IMR-90 (cell line): ENCODE data around the gene LRRN2. TPM values are rescaled to one million over a fixed set of nuclear protein-coding genes. Genes with fewer than 3 reads are reported as not detected.

Source experiments
- ATAC-seq: fragments of 200-7000 bp; cut with Tn5 transposase; 2 replicates; pipeline ENCODE4 v1.9.1; 2020; ENCODE audit warnings: low read depth, mild to moderate bottlenecking, moderate library complexity
- BruUV-seq: library from RNA; stranded (reverse); fragments of 400-500 nt; replicated peaks from 2 replicates; lab custom pipeline; 2021; lab: Mats Ljungman, UMichigan
- CTCF ChIA-PET: fragments of 300-600 bp; formaldehyde crosslinking; extraction: SDS; loops from one replicate; lab custom pipeline; 2021; ENCODE audit warnings: antibody characterized with exemption; lab: Yijun Ruan, JAX
- POLR2A ChIA-PET: fragments of 300-600 bp; sonication (Branson Sonifier 250); formaldehyde crosslinking; loops from one replicate; lab custom pipeline; 2022; ENCODE audit warnings: antibody characterized with exemption; ENCODE audit not compliant: unreplicated experiment; lab: Charles Lee
- DNase-seq: peaks from one replicate; pipeline ENCODE4 v3.0.0; 2013
- H2AFZ ChIP-seq: replicated peaks from 2 replicates; pipeline ENCODE3; 2013; ENCODE audit warnings: low read length, mild to moderate bottlenecking; ENCODE audit not compliant: poor library complexity
- H2AK5ac ChIP-seq: 2 replicates; pipeline ENCODE4 v1.6.1; 2013; ENCODE audit warnings: low read depth, low read length, inconsistent platforms
- H2AK9ac ChIP-seq: replicated peaks from 2 replicates; pipeline ENCODE3; 2013; ENCODE audit warnings: mild to moderate bottlenecking, low read depth, low read length, moderate library complexity; ENCODE audit not compliant: poor library complexity
- H2BK120ac ChIP-seq: 2 replicates; pipeline ENCODE4 v1.6.1; 2013; ENCODE audit warnings: low read depth, low read length, inconsistent platforms
- H2BK15ac ChIP-seq: 3 replicates; pipeline ENCODE4 v1.6.1; 2013; ENCODE audit warnings: low read depth, low read length, inconsistent platforms
- H2BK20ac ChIP-seq: 2 replicates; pipeline ENCODE4 v1.6.1; 2013; ENCODE audit warnings: low read depth, mild to moderate bottlenecking, inconsistent platforms, low read length, moderate library complexity
- H2BK5ac ChIP-seq: 2 replicates; pipeline ENCODE4 v1.6.1; 2013; ENCODE audit warnings: mild to moderate bottlenecking, low read depth, low read length, inconsistent platforms; ENCODE audit not compliant: poor library complexity, severe bottlenecking
- H3K14ac ChIP-seq: replicated peaks from 2 replicates; pipeline ENCODE4 v1.6.1; 2013; ENCODE audit warnings: low read depth, low read length, inconsistent platforms
- H3K18ac ChIP-seq: 2 replicates; pipeline ENCODE4 v1.6.1; 2013; ENCODE audit warnings: low read depth, low read length, control low read depth
- H3K23ac ChIP-seq: 2 replicates; pipeline ENCODE4 v1.6.1; 2013; ENCODE audit warnings: low read depth, low read length, inconsistent platforms
- H3K27ac ChIP-seq: 2 replicates; pipeline ENCODE4 v1.5.1; 2013; ENCODE audit warnings: mild to moderate bottlenecking, control low read depth, low read length; ENCODE audit not compliant: insufficient read depth
- H3K27me3 ChIP-seq: 2 replicates; pipeline ENCODE4 v1.6.1; 2013; ENCODE audit warnings: low read length; ENCODE audit not compliant: control insufficient read depth, insufficient read depth
- H3K36me3 ChIP-seq: 2 replicates; pipeline ENCODE4 v1.6.1; 2013; ENCODE audit warnings: low read length, mixed read lengths; ENCODE audit not compliant: control insufficient read depth, insufficient read depth
- H3K4ac ChIP-seq: 2 replicates; pipeline ENCODE4 v1.6.1; 2013; ENCODE audit warnings: low read depth, low read length, inconsistent platforms
- H3K4me1 ChIP-seq: 2 replicates; pipeline ENCODE4 v1.6.1; 2013; ENCODE audit warnings: low read length, mixed read lengths; ENCODE audit not compliant: control insufficient read depth, insufficient read depth
- H3K4me2 ChIP-seq: 2 replicates; pipeline ENCODE4 v1.6.1; 2013; ENCODE audit warnings: low read depth, mild to moderate bottlenecking, control low read depth, low read length, moderate library complexity
- H3K4me3 ChIP-seq: 2 replicates; pipeline ENCODE4 v1.5.1; 2013; ENCODE audit warnings: low read depth, mild to moderate bottlenecking, control low read depth, low read length, moderate library complexity; ENCODE audit not compliant: insufficient read depth
- H3K56ac ChIP-seq: 2 replicates; pipeline ENCODE4 v1.6.1; 2013; ENCODE audit warnings: low read length, inconsistent platforms; ENCODE audit not compliant: insufficient read depth; ENCODE audit errors: extremely low read depth
- H3K79me1 ChIP-seq, 2 experiments: 2 replicates each; pipeline ENCODE4 v1.6.1; 2013; ENCODE audit warnings: low read length in 2 of 2, inconsistent platforms in 1 of 2, low read depth in 1 of 2
- H3K9ac ChIP-seq: 2 replicates; pipeline ENCODE4 v1.6.1; 2013; ENCODE audit warnings: low read depth, low read length, control low read depth
- H3K9me1 ChIP-seq: 2 replicates; pipeline ENCODE4 v1.6.1; 2013; ENCODE audit warnings: low read length, inconsistent platforms; ENCODE audit not compliant: insufficient read depth
- H3K9me3 ChIP-seq: 2 replicates; pipeline ENCODE4 v1.6.1; 2013; ENCODE audit warnings: low read length; ENCODE audit not compliant: control insufficient read depth, insufficient read depth
- H4K20me1 ChIP-seq: 2 replicates; pipeline ENCODE4 v1.6.1; 2013; ENCODE audit warnings: low read length, inconsistent platforms; ENCODE audit not compliant: insufficient read depth
- H4K5ac ChIP-seq: 2 replicates; pipeline ENCODE4 v1.6.1; 2013; ENCODE audit warnings: mild to moderate bottlenecking, low read depth, low read length, control low read depth
- H4K8ac ChIP-seq, 2 experiments: 2 replicates each; pipeline ENCODE4 v1.6.1; 2013; ENCODE audit warnings: low read depth in 2 of 2, low read length in 2 of 2, control low read depth in 1 of 2, inconsistent platforms in 1 of 2
- H4K91ac ChIP-seq: 2 replicates; pipeline ENCODE4 v1.6.1; 2013; ENCODE audit warnings: low read depth, low read length, inconsistent platforms; ENCODE audit not compliant: insufficient read depth
- BHLHE40 ChIP-seq: fragments of 150-350 bp; IDR thresholded peaks from 2 replicates; pipeline ENCODE4 v1.6.1; 2016; ENCODE audit warnings: mild to moderate bottlenecking, low read depth, low read length
- CEBPB ChIP-seq: IDR thresholded peaks from 2 replicates; pipeline ENCODE4 v1.6.1; 2012; ENCODE audit warnings: low read depth, low read length, improper control_type of control experiment
- CHD1 ChIP-seq: IDR thresholded peaks from 2 replicates; pipeline ENCODE4 v1.6.1; 2012; ENCODE audit warnings: low read depth, low read length, improper control_type of control experiment
- FOS ChIP-seq: fragments of 150-350 bp; IDR thresholded peaks from 2 replicates; pipeline ENCODE4 v1.6.1; 2016; ENCODE audit warnings: low read depth, low read length
- MAFK ChIP-seq: IDR thresholded peaks from 2 replicates; pipeline ENCODE4 v1.6.1; 2012; ENCODE audit warnings: low read depth, low read length, improper control_type of control experiment
- MAZ ChIP-seq: IDR thresholded peaks from 2 replicates; pipeline ENCODE4 v1.6.1; 2012; ENCODE audit warnings: low read depth, mild to moderate bottlenecking, low read length, improper control_type of control experiment, moderate library complexity, borderline replicate concordance
- MXI1 ChIP-seq: IDR thresholded peaks from 2 replicates; pipeline ENCODE4 v1.6.1; 2012; ENCODE audit warnings: low read depth, mild to moderate bottlenecking, low read length, moderate library complexity, borderline replicate concordance
- NFE2L2 ChIP-seq: fragments of 150-350 bp; IDR thresholded peaks from 2 replicates; pipeline ENCODE4 v1.6.1; 2016; ENCODE audit warnings: low read depth, mild to moderate bottlenecking, low read length
- POLR2A ChIP-seq: IDR thresholded peaks from 2 replicates; pipeline ENCODE4 v1.6.1; 2012; ENCODE audit warnings: mild to moderate bottlenecking, low read depth, low read length
- RAD21 ChIP-seq: IDR thresholded peaks from 2 replicates; pipeline ENCODE4 v1.6.1; 2012; ENCODE audit warnings: low read length, improper control_type of control experiment
- RCOR1 ChIP-seq: IDR thresholded peaks from 2 replicates; pipeline ENCODE4 v1.6.1; 2012; ENCODE audit warnings: mild to moderate bottlenecking, low read length, improper control_type of control experiment; ENCODE audit not compliant: insufficient replicate concordance
- RFX5 ChIP-seq: IDR thresholded peaks from 2 replicates; pipeline ENCODE4 v1.8.0; 2012; ENCODE audit warnings: low read depth, mild to moderate bottlenecking, low read length, moderate library complexity
- SMC3 ChIP-seq: fragments of 150-350 bp; IDR thresholded peaks from 2 replicates; pipeline ENCODE4 v1.6.1; 2016; ENCODE audit warnings: low read depth, mild to moderate bottlenecking, antibody characterized with exemption, low read length, moderate library complexity
- dilution Hi-C: fragments of 300-500 bp; cut with HindIII; formaldehyde crosslinking; loops from one replicate; pipeline ENCODE4 v1.14.3; 2018; ENCODE audit warnings: low sequenced_read_pairs; ENCODE audit not compliant: unreplicated experiment
- in situ Hi-C: fragments of 300-500 bp; cut with MboI; formaldehyde crosslinking; loops from 3 replicates; pipeline ENCODE4 v1.14.3; 2019; ENCODE audit warnings: low sequenced_read_pairs, inconsistent platforms, mixed read lengths
- intact Hi-C: fragments of 100-400 bp; cut with micrococcal nuclease; formaldehyde crosslinking; loops from 2 replicates; pipeline ENCODE4 v1.10.0; 2022
- polyA plus RNA-seq, 3 experiments: library from polyadenylated mRNA; depleted of rRNA; stranded (reverse); fragments of >200 nt; gene quantifications; 2 replicates each; pipeline ENCODE4 v1.2.3, GENCODE V29; 2012; ENCODE audit warnings: low replicate concordance in 1 of 3
- total RNA-seq: library from RNA; depleted of rRNA; stranded (reverse); fragments of >200 nt; gene quantifications from 2 replicates; pipeline ENCODE4 v1.2.3, GENCODE V29; 2012
- TF ChIP-seq, protein P1 (sequence below): conservative IDR thresholded peaks from 2 replicates; pipeline ENCODE4 v1.5.1; 2012; ENCODE audit warnings: mild to moderate bottlenecking, low read depth, low read length, improper control_type of control experiment
- TF ChIP-seq, protein P2 (sequence below): fragments of 150-350 bp; IDR thresholded peaks from 2 replicates; pipeline ENCODE4 v1.6.1; 2017; ENCODE audit warnings: mild to moderate bottlenecking, antibody characterized with exemption, low read length, low read depth
- TF ChIP-seq, protein P3 (sequence below): fragments of 150-350 bp; IDR thresholded peaks from 2 replicates; pipeline ENCODE4 v1.6.1; 2016; ENCODE audit warnings: low read depth, mild to moderate bottlenecking, low read length, moderate library complexity, borderline replicate concordance

The LRRN2 gene
- total and polyA plus RNA-seq, 2 of the 4 experiments (the other 2 are of a cell fraction), result not detected

DNA sequence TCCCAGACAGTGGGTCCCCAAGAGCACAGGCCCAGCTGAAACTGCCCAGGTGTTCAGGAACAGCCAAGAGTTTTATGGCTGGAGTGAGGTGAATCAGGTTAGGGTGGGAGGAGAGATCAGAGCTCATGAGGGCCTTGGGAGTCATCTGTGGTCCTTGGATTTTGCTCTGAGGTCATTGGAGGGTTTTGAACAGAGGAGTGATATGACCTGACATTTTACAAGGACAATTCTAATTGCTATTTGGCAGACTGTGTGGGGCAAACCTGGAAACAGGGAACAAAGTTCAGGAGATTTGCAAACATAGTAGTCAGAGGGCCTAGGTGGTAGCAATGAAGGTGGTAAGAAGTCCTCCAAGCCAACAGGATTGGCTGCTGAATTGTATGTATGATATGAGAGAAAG, 31.1 kb upstream of the LRRN2 start:
- Histone ChIP-seq H3K9ac (no peak overlapping the region), H3K36me3 (no peaks in the 10 kb centered on the region), H2BK20ac (no peak overlapping the region), H2AFZ (no peak overlapping the region), H3K4ac (no peak overlapping the region), H2BK15ac (no peak overlapping the region), H2AK9ac (no peak overlapping the region), H3K18ac (no peak overlapping the region), H2AK5ac (no peak overlapping the region), H4K8ac (no peak overlapping the region), H3K4me2 (no peak overlapping the region), H3K9me3 (no peaks in the 10 kb centered on the region), H2BK120ac (no peak overlapping the region), H3K9me1 (no peaks in the 10 kb centered on the region), H3K4me1 (no peaks in the 10 kb centered on the region), H4K5ac (no peak overlapping the region), H3K79me1 (no peaks in the 10 kb centered on the region), H3K56ac (no peak overlapping the region), H4K91ac (no peak overlapping the region), H4K20me1 (no peaks in the 10 kb centered on the region), H3K4me3 (no peak overlapping the region), H3K27ac (no peak overlapping the region), H3K14ac (no peak overlapping the region), H2BK5ac (no peak overlapping the region), H3K23ac (no peak overlapping the region), H3K27me3 (peaks cover 22% of the 10 kb centered on the region)
- ATAC-seq, result no peak
- POLR2A ChIA-PET, result no interaction called here
- dilution Hi-C loops (no loop called here), intact Hi-C loops (no loop called here), in situ Hi-C loops (no loop called here)
- TF ChIP-seq FOS (no peak), POLR2A (no peak), RFX5 (no peak), MAFK (no peak), RCOR1 (no peak), BHLHE40 (no peak), CEBPB (no peak), MXI1 (no peak), RAD21 (no peak), NFE2L2 (no peak), CHD1 (no peak), MAZ (no peak), SMC3 (no peak)
- TF ChIP-seq, protein P1, sequence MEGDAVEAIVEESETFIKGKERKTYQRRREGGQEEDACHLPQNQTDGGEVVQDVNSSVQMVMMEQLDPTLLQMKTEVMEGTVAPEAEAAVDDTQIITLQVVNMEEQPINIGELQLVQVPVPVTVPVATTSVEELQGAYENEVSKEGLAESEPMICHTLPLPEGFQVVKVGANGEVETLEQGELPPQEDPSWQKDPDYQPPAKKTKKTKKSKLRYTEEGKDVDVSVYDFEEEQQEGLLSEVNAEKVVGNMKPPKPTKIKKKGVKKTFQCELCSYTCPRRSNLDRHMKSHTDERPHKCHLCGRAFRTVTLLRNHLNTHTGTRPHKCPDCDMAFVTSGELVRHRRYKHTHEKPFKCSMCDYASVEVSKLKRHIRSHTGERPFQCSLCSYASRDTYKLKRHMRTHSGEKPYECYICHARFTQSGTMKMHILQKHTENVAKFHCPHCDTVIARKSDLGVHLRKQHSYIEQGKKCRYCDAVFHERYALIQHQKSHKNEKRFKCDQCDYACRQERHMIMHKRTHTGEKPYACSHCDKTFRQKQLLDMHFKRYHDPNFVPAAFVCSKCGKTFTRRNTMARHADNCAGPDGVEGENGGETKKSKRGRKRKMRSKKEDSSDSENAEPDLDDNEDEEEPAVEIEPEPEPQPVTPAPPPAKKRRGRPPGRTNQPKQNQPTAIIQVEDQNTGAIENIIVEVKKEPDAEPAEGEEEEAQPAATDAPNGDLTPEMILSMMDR, result no peak
- TF ChIP-seq, protein P2, sequence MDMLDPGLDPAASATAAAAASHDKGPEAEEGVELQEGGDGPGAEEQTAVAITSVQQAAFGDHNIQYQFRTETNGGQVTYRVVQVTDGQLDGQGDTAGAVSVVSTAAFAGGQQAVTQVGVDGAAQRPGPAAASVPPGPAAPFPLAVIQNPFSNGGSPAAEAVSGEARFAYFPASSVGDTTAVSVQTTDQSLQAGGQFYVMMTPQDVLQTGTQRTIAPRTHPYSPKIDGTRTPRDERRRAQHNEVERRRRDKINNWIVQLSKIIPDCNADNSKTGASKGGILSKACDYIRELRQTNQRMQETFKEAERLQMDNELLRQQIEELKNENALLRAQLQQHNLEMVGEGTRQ, result no peak
- TF ChIP-seq, protein P3, sequence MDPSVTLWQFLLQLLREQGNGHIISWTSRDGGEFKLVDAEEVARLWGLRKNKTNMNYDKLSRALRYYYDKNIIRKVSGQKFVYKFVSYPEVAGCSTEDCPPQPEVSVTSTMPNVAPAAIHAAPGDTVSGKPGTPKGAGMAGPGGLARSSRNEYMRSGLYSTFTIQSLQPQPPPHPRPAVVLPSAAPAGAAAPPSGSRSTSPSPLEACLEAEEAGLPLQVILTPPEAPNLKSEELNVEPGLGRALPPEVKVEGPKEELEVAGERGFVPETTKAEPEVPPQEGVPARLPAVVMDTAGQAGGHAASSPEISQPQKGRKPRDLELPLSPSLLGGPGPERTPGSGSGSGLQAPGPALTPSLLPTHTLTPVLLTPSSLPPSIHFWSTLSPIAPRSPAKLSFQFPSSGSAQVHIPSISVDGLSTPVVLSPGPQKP, result no peak
- CTCF ChIA-PET, result no interaction called here
- no TSS peak for BruUV-seq
- DNase-seq, result no peak
